Right lobe of liver (tissue), 6 donors: ENCODE measurements around the gene METRNL. TPM values are rescaled to one million over a fixed set of nuclear protein-coding genes. Genes with fewer than 3 reads are reported as not detected.
"Not testable (repeated sequence)": the region's sequence is repeated elsewhere in the genome, so short reads cannot be mapped to it uniquely, and the experiment has no call there.

ENCODE experiments used
- ATAC-seq, 4 donors: fragments of 200-7000 bp; cut with Tn5 transposase; one replicate each; pipeline ENCODE4 v1.9.1; 2020; ENCODE audit warnings: mild to moderate bottlenecking in 4 of 4, moderate library complexity in 4 of 4
- DNase-seq, 3 donors: peaks; one replicate each; pipeline ENCODE4 v3.0.0-alpha.2; 2020
- H3K27ac ChIP-seq, 3 donors: fragments of 200-600 bp; one replicate each; pipeline ENCODE4 v1.8.0; 2022
- H3K27me3 ChIP-seq, 2 donors: fragments of 200-600 bp; one replicate each; pipeline ENCODE4 v1.8.0; 2022
- H3K36me3 ChIP-seq, 4 donors: fragments of 200-600 bp; sonication (generic) in 1 of 4; one replicate each; pipeline versions ENCODE4 v1.5.1 to v1.8.0; 2017 to 2022; ENCODE audit warnings: control low read depth in 1 of 4
- H3K4me1 ChIP-seq, 4 donors: fragments of 200-600 bp; sonication (generic) in 1 of 4; one replicate each; pipeline versions ENCODE4 v1.5.1 to v1.8.0; 2017 to 2022; ENCODE audit warnings: control low read depth in 1 of 4
- H3K4me3 ChIP-seq, 3 donors: fragments of 200-600 bp; one replicate each; pipeline ENCODE4 v1.8.0; 2022
- H3K9me3 ChIP-seq, 4 donors: fragments of 200-600 bp; sonication (generic) in 1 of 4; one replicate each; pipeline versions ENCODE4 v1.5.1 to v1.8.0; 2017 to 2022; ENCODE audit warnings: control low read depth in 1 of 4
- CTCF ChIP-seq, 4 donors: fragments of 200-600 bp in 3 of 4; fragments of 450-650 bp in 1 of 4; IDR thresholded peaks; one replicate each; pipeline versions ENCODE4 v1.5.1 to v1.8.0; 2016 to 2022; ENCODE audit warnings: antibody characterized with exemption in 4 of 4, mild to moderate bottlenecking in 2 of 4
- POLR2A ChIP-seq: fragments of 450-650 bp; IDR thresholded peaks from one replicate; pipeline ENCODE4 v1.6.1; 2017; ENCODE audit warnings: antibody characterized with exemption, mild to moderate bottlenecking
- WGBS: methylation state at CpG from one replicate; pipeline ENCODE4 v1.1.6; 2018; ENCODE audit warnings: low coverage, low lambda C conversion rate; ENCODE audit not compliant: insufficient coverage; ENCODE audit errors: missing lambda C conversion rate; 5-methylcytosine and 5-hydroxymethylcytosine counted together
- intact Hi-C, 2 donors: fragments of 100-400 bp; cut with DNase I; formaldehyde crosslinking; loops; one replicate each; pipeline versions ENCODE4 v1.11.2 to v1.14.1; 2022
- total RNA-seq, 6 experiments: library from RNA; depleted of rRNA in 2 of 6; stranded (reverse); fragments of >200 nt in 2 of 6; fragmentation: NEBNext Ultra II Directional in 3 of 6; extraction: Animal tissue kit (Norgen Biotek cat#: 25700) in 3 of 6; gene quantifications; one replicate each; pipeline versions ENCODE4 v1.1.0 to v1.2.4, GENCODE V29; 2016 to 2023
- donor health status: DM: no; HTN: yes; CAD: no.
- donor health status: DM: no; HTN: no; CAD: no.
- donor health status: DM: no; HTN: no; CAD: no.
- donor health status: DM: no; HTN: yes; CAD: no.
- donor health status: DM: no; HTN: yes; CAD: no.

The METRNL gene
- total RNA-seq, 6 experiments from 2014 or later = 2.3 to 18.6 (median 5.9) TPM

- Histone ChIP-seq H3K4me3 (no peak overlapping the region), H3K4me1 (no peaks in the 10 kb centered on the region), H3K27ac (no peak overlapping the region), H3K36me3 (no peaks in the 10 kb centered on the region), H3K27me3 (no peaks in the 10 kb centered on the region), H3K9me3 (no peaks in the 10 kb centered on the region)
- 85% methylated on average over 9 of the region's 30 CpGs for WGBS
- TF ChIP-seq CTCF (IDR thresholded peaks at IDR 0.05) (no peak), POLR2A (no peak)
- ATAC-seq (no peak), DNase-seq (peak in 1 of 3 donors; percentile 39)
- intact Hi-C loops = no loop called here
Observed at GRCh38 chr17:83037084-83037873, 42.1 kb upstream of the METRNL start.

- intact Hi-C loops = no loop called here
- Histone ChIP-seq H3K27me3 (no peaks in the 10 kb centered on the region), H3K4me3 (no peak overlapping the region), H3K9me3 (no peaks in the 10 kb centered on the region), H3K36me3 (no peaks in the 10 kb centered on the region), H3K4me1 (no peaks in the 10 kb centered on the region), H3K27ac (no peak overlapping the region)
- no peak for ATAC-seq
- 92% methylated on average over 6 of the region's 9 CpGs for WGBS
- no peak for DNase-seq
- TF ChIP-seq POLR2A (no peak), CTCF (IDR thresholded peaks at IDR 0.05) (no peak)
Observed at GRCh38 chr17:83037874-83038165, 41.6 kb upstream of the METRNL start.

GRCh38 chr17:83038983-83039382, 40.4 kb upstream of the METRNL start:
- H3K27ac ChIP-seq, H3K9me3 ChIP-seq, H3K27me3 ChIP-seq, H3K4me3 ChIP-seq, H3K36me3 ChIP-seq, ATAC-seq, H3K4me1 ChIP-seq, DNase-seq, intact Hi-C loops: not testable (repeated sequence)
- WGBS = 97% methylated on average over 7 of the region's 24 CpGs

GRCh38 chr17:83041305-83041704, 38.1 kb upstream of the METRNL start:
- Histone ChIP-seq H3K36me3 (no peaks in the 10 kb centered on the region), H3K9me3 (no peaks in the 10 kb centered on the region), H3K4me3 (no peak overlapping the region), H3K27me3 (no peaks in the 10 kb centered on the region), H3K4me1 (no peaks in the 10 kb centered on the region), H3K27ac (no peak overlapping the region)
- intact Hi-C loops = no loop called here
- ATAC-seq (no peak), DNase-seq (no peak)
- WGBS = 100% methylated on average over 3 of the region's 3 CpGs
- TF ChIP-seq POLR2A (no peak), CTCF (IDR thresholded peaks at IDR 0.05) (no peak)

GRCh38 chr17:83042522-83043158, 36.8 kb upstream of the METRNL start:
- Histone ChIP-seq H3K9me3 (no peaks in the 10 kb centered on the region), H3K36me3 (no peaks in the 10 kb centered on the region), H3K4me3 (no peak overlapping the region), H3K27me3 (no peaks in the 10 kb centered on the region), H3K27ac (no peak overlapping the region), H3K4me1 (no peaks in the 10 kb centered on the region)
- no peak for ATAC-seq
- 86% methylated on average over 8 of the region's 8 CpGs for WGBS
- no peak for TF ChIP-seq POLR2A
- no peak for TF ChIP-seq CTCF (IDR thresholded peaks at IDR 0.05)
- intact Hi-C loops = no loop called here
- no peak for DNase-seq

- 98% methylated on average over 14 of the region's 18 CpGs for WGBS
- intact Hi-C loops, H3K27ac ChIP-seq, H3K4me3 ChIP-seq, H3K9me3 ChIP-seq, H3K27me3 ChIP-seq, H3K4me1 ChIP-seq, DNase-seq, H3K36me3 ChIP-seq, ATAC-seq: not testable (repeated sequence)
Observed at GRCh38 chr17:83044479-83044878, 34.9 kb upstream of the METRNL start.
